HFF-Myc (cell line): Measurements from ENCODE around the gene NSD2.

Source experiments
- DNase-seq: peaks from one replicate; pipeline ENCODE4 v3.0.0-alpha.2; 2011; ENCODE audit warnings: low read depth; ENCODE audit errors: extremely low read depth
- H3K4me3 ChIP-seq: replicated peaks from 2 replicates; pipeline ENCODE4 v1.5.1; 2011; ENCODE audit warnings: low read depth, mild to moderate bottlenecking, control low read depth, low read length
- TF ChIP-seq, protein P1 (sequence below): IDR thresholded peaks from 2 replicates; pipeline ENCODE4 v1.5.1; 2012; ENCODE audit warnings: mild to moderate bottlenecking, low read depth, low read length, control low read depth; ENCODE audit errors: missing control alignments

Gene NSD2

GRCh38 chr4:1870578-1871443 lies at the start of gene NSD2:
Gene NSD2, plus strand, starts transcription at chr4:1871393. Its CDS starts 29,262 bp downstream, at chr4:1900655.
- peak; percentile 29 for DNase-seq
- TF ChIP-seq, protein P1, sequence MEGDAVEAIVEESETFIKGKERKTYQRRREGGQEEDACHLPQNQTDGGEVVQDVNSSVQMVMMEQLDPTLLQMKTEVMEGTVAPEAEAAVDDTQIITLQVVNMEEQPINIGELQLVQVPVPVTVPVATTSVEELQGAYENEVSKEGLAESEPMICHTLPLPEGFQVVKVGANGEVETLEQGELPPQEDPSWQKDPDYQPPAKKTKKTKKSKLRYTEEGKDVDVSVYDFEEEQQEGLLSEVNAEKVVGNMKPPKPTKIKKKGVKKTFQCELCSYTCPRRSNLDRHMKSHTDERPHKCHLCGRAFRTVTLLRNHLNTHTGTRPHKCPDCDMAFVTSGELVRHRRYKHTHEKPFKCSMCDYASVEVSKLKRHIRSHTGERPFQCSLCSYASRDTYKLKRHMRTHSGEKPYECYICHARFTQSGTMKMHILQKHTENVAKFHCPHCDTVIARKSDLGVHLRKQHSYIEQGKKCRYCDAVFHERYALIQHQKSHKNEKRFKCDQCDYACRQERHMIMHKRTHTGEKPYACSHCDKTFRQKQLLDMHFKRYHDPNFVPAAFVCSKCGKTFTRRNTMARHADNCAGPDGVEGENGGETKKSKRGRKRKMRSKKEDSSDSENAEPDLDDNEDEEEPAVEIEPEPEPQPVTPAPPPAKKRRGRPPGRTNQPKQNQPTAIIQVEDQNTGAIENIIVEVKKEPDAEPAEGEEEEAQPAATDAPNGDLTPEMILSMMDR, result no peak
- peak within 1 kb of the TSS; percentile 83 for H3K4me3 ChIP-seq

DNA sequence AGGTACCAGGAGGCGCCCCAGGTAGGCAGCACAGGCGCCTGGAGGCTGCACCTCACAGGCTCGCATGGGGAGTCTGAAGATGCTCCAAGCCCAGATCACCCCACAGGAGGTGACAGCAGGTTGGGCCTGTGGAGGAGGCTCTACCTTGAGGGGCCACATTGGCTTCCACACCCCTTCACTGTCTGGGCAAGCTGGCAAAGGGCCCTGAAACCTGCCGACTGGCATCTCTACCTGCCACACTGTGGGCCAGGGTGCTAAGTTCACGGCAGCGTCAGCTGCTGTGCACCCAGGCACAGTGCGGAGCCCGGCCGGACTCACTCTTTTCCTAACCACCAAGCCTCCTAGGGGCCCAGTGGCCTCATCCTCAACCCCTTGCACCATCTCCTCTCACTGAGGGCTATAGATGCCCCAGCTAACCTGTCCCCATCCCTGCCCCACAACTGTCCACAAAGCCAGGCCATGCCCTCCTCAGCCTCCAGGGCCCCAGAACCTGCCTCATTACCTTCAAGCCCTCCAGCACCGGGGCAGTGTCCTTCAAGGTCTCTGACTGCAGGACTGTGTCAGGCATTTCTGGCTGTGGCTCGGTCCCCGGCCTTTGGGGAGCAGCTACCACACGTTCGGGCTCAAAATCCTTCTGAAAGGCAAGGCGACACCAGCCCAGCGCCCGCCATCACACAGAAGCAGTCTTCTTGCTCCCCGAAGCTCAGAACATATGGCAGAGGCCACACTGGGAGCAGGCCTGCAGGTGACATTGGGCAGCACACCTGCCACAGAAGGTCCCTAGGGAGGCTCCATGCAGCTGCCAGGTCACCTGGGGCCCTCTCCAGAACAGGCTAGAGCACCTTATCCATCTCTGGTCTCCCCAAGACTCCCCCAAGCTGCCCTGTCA lies 49.3 kb upstream of the NSD2 start:
- TF ChIP-seq, protein P1, result no peak
- no peak overlapping the region for H3K4me3 ChIP-seq
- no peak for DNase-seq

GRCh38 chr4:1822568-1823544 lies 48.3 kb upstream of the NSD2 start:
- TF ChIP-seq, protein P1, result no peak
- no peak for DNase-seq
- H3K4me3 ChIP-seq, result no peak overlapping the region

GRCh38 chr4:1823545-1823932 lies 47.7 kb upstream of the NSD2 start:
- no peak for DNase-seq
- TF ChIP-seq, protein P1, result no peak
- H3K4me3 ChIP-seq, result no peak overlapping the region

- TF ChIP-seq, protein P1, result no peak
- DNase-seq, result no peak
- H3K4me3 ChIP-seq, result no peak overlapping the region
Measured at GRCh38 chr4:1824746-1825145, 46.4 kb upstream of the NSD2 start.

DNA sequence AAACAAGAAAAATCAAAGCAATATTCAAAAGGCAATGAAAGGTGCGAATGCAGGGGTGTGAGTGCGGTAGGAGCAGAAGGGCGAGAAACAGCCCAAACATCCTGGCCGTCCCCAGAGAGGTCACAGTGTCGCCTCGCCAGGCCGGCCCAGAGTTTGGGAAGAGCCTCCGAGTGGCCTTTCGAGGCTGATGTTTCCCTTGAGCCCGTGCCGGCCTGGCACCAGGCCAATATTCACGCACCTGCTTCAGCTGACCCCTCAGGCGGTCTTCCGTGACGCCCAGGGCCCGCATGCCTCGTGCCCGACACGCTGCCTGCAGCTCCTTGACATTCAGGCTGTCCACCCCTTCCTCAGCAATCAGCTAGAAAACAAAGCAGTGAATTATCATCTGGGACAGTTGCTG lies 45.9 kb upstream of the NSD2 start:
- TF ChIP-seq, protein P1, result no peak
- no peak for DNase-seq
- H3K4me3 ChIP-seq, result no peak overlapping the region
